ENCODE results near the gene ORC5. TPM values are rescaled to one million over a fixed set of nuclear protein-coding genes. Genes with fewer than 3 reads are reported as not detected.

The ORC5 gene
- polyA plus RNA-seq (2012; ENCODE audit: insufficient read depth, insufficient read length, low read depth): 23.7 TPM

DNA sequence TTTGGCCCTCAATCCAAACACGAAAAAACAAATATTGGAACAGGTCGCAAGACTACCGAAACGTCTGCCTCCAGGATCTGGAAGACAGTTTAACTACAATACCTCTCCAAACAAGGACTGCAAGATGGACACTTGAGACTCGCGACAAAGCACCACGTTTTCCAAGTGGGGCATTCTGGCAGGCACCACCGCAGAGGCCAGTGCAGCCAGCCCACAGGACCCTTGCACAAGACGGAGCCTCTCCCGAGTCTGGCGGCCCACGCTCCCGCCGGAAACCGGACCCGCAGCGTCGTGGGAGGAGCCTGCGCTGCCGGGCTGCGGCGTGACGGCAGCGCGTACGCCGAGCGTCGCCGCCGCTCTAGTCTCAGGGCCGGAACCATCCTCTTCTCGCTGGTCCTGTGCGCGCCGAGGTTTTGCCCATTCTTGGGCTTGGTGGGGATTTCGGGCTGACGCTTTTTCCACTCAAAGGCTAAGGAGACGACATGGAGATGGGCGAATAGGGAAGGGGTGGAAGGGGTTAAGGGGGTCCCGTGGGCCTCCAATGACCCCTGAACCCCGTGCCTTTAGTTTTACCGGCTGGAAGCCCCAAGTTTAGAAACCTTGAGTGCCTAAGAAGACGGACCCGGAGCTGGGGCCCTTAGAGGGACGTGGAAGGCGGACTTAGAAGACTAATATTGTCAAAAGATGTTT, at the start of gene ORC5:
Gene ORC5 (minus strand): TSS at position 283 of the 690 bp plus-strand sequence. CDS start 109 bp downstream, at position 174.
- Histone ChIP-seq H3K4me3 (ENCODE audit: low read depth, low read length) (peak within 1 kb of the TSS; percentile 100), H3K36me3 (peaks cover 8% of the 10 kb centered on the region), H3K27me3 (no peaks in the 10 kb centered on the region), H3K9me3 (no peaks in the 10 kb centered on the region), H3K4me1 (no peaks in the 10 kb centered on the region)
- DNase-seq: peak; percentile 86
- TF ChIP-seq, protein P1, sequence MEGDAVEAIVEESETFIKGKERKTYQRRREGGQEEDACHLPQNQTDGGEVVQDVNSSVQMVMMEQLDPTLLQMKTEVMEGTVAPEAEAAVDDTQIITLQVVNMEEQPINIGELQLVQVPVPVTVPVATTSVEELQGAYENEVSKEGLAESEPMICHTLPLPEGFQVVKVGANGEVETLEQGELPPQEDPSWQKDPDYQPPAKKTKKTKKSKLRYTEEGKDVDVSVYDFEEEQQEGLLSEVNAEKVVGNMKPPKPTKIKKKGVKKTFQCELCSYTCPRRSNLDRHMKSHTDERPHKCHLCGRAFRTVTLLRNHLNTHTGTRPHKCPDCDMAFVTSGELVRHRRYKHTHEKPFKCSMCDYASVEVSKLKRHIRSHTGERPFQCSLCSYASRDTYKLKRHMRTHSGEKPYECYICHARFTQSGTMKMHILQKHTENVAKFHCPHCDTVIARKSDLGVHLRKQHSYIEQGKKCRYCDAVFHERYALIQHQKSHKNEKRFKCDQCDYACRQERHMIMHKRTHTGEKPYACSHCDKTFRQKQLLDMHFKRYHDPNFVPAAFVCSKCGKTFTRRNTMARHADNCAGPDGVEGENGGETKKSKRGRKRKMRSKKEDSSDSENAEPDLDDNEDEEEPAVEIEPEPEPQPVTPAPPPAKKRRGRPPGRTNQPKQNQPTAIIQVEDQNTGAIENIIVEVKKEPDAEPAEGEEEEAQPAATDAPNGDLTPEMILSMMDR (IDR thresholded peaks at IDR 0.05; ENCODE audit: low read depth, low read length): no peak

DNA sequence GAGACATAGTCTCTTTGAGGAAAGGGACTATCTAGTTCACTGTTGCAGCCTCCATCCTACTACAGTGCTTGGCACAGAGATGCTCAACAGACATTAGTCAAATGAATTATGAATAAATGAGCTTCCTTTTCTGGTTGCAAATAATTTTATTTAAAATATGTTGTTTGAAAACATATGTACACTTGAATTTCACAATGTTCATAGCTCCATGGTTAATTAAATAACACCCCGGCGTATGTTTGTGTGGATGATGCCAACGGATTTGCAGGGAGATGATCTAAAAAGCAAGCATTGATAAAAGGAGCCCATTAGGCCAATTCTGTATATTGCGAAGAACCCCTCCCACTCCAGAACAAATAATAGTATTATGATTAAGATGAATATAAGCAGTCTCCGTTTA, 47.8 kb upstream of the ORC5 start:
- Histone ChIP-seq H3K27me3 (peaks cover 29% of the 10 kb centered on the region), H3K36me3 (no peaks in the 10 kb centered on the region), H3K4me3 (ENCODE audit: low read depth, low read length) (no peak overlapping the region), H3K4me1 (no peaks in the 10 kb centered on the region), H3K9me3 (no peaks in the 10 kb centered on the region)
- DNase-seq: no peak
- TF ChIP-seq, protein P1 (IDR thresholded peaks at IDR 0.05; ENCODE audit: low read depth, low read length): no peak

DNA sequence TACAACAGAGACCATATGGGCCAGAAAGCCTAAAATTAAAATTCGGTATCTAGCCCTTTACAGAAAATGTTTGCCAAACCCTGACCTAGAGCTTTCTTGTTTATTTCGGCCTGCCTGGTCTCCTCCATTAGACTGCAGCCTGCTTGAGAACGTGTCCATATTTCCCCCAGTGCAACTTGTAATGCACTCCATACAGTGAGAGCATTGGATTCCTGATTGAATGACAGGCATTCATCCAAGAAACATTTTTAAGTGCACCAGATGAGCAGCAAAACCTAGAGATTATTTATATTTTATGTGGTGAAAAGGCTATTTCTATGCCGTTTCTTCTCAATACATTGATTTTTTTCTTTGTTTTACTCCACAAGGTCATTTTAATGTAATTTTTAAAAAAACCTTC, 47.4 kb upstream of the ORC5 start:
- TF ChIP-seq, protein P1 (IDR thresholded peaks at IDR 0.05; ENCODE audit: low read depth, low read length): no peak
- Histone ChIP-seq H3K27me3 (peaks cover 26% of the 10 kb centered on the region), H3K4me1 (no peaks in the 10 kb centered on the region), H3K4me3 (ENCODE audit: low read depth, low read length) (no peak overlapping the region), H3K9me3 (no peaks in the 10 kb centered on the region), H3K36me3 (no peaks in the 10 kb centered on the region)
- DNase-seq: no peak

DNA sequence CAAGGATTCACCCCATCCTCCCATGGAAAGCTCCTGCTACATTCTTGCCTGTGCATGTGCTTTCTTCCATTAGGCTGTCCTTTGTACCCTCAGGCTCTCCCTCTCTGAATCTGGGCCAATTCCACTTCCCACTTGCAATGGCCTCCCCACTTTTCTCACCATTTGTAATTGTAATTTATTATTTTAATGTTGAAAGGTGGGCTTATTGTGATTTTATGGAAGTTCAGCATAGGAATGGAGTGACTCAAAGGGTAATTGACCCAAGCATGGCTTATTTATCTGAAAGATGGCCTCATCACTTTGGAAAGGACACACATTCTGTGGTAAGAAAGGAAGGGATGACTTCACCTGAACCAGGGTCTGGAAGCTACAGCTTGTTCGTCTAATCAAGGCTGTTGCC, 46.9 kb upstream of the ORC5 start:
- no peak for DNase-seq
- Histone ChIP-seq H3K9me3 (no peaks in the 10 kb centered on the region), H3K4me3 (ENCODE audit: low read depth, low read length) (no peak overlapping the region), H3K36me3 (no peaks in the 10 kb centered on the region), H3K4me1 (no peaks in the 10 kb centered on the region), H3K27me3 (peaks cover 25% of the 10 kb centered on the region)
- TF ChIP-seq, protein P1 (IDR thresholded peaks at IDR 0.05; ENCODE audit: low read depth, low read length): no peak

DNA sequence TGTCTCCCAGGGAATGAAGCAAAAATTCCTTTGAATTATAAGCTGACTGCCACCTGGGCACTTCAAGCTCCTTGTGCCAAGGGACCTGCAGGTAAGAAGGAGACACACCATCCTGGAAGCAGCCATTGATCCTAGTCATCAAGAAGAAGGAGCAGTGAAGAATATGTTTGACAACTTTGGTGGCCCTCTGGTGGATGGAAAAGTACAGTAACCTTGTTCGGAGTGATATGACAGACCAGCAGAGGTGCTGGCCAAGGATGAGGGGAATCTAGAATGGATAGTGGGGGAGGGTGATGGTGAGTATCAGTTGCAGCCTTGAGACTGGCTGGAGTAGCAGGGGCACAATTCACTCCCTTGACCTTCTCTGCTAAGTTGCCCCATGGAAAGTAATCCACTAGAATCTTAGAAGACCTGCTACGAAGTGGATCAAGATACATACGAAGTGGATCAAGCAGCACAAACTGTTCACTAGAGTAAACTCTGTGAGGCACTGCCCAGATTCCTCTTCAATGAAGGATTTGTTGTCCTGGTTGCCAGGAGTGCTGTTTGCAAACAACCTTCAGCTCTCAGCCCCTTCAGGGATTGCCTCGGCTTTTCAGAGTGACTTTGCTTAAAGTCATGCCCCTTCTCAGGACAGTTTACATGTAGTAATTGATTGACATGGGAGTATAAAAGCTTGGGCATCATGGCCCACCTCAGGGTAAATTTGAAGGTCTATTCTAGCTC, 44.8 kb upstream of the ORC5 start:
- H3K36me3 ChIP-seq: no peaks in the 10 kb centered on the region
- H3K4me1 ChIP-seq: no peaks in the 10 kb centered on the region
- H3K9me3 ChIP-seq: no peaks in the 10 kb centered on the region
- peak; percentile 17 for DNase-seq
- no peak overlapping the region for H3K4me3 ChIP-seq (ENCODE audit: low read depth, low read length)
- peaks cover 20% of the 10 kb centered on the region for H3K27me3 ChIP-seq
- TF ChIP-seq, protein P1 (IDR thresholded peaks at IDR 0.05; ENCODE audit: low read depth, low read length): peak; percentile 44; the same call in 1 of the 2 replicates

DNA sequence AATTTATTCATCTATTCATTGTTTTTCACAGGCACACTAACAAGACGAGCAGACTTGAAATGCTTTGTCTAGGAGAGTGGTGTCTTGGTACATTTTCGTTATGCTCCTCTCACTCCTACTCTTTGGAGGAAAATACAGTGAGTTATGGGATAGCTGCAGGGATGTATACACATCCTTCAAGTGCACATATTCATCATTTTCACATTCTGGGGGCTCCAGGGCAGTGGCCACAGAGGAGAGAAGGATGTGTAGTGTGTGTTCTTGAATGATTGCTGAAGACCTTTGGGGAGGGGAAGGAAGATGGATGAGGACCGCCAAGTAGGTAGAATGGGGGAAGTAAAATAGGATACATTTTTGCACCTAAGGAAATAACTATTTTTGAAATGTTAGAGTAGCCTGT, 34.8 kb upstream of the ORC5 start:
- TF ChIP-seq, protein P1 (IDR thresholded peaks at IDR 0.05; ENCODE audit: low read depth, low read length): no peak

More for the DNA sequence above, 34.8 kb upstream of the ORC5 start:
- no peak for DNase-seq
- Histone ChIP-seq H3K4me3 (ENCODE audit: low read depth, low read length) (no peak overlapping the region), H3K27me3 (peaks cover 25% of the 10 kb centered on the region), H3K4me1 (no peaks in the 10 kb centered on the region), H3K9me3 (no peaks in the 10 kb centered on the region), H3K36me3 (no peaks in the 10 kb centered on the region)
